K562 (cell line): ENCODE measurements around the gene LGALS9C.
"Not testable (repeated sequence)": the region's sequence is repeated elsewhere in the genome, so short reads cannot be mapped to it uniquely, and the experiment has no call there.

Experiments
- CREB1 ChIP-seq, 2 experiments: sonication (generic) in 1 of 2; formaldehyde crosslinking in 1 of 2; IDR thresholded peaks; 2 replicates each; pipeline versions ENCODE4 v1.6.1 to v1.8.0; 2012 to 2022; ENCODE audit warnings: inconsistent platforms in 1 of 2, mild to moderate bottlenecking in 1 of 2, missing genetic modification reagents in 1 of 2, moderate library complexity in 1 of 2
- CTCF ChIP-seq, 3 experiments: IDR thresholded peaks in 2 of 3; conservative IDR thresholded peaks in 1 of 3; 2 replicates each; pipeline ENCODE4 v1.5.1; 2011 to 2012; ENCODE audit warnings: low read length in 3 of 3, mild to moderate bottlenecking in 3 of 3, control low read depth in 2 of 3, improper control_type of control experiment in 1 of 3, inconsistent platforms in 1 of 3, low read depth in 1 of 3, mixed read lengths in 1 of 3, moderate library complexity in 1 of 3; ENCODE audit not compliant: insufficient read depth in 2 of 3
- EP300 ChIP-seq: IDR thresholded peaks from 2 replicates; pipeline ENCODE4 v1.6.1; 2012; ENCODE audit warnings: low read length, improper control_type of control experiment
- FIP1L1 ChIP-seq: fragments of 200-400 bp; formaldehyde crosslinking; IDR thresholded peaks from 2 replicates; pipeline ENCODE4 v1.6.1; 2018; ENCODE audit warnings: mild to moderate bottlenecking, low read depth, low read length; ENCODE audit not compliant: poor library complexity, severe bottlenecking
- GABPA ChIP-seq: fragments of 200-800 bp; sonication (Bioruptor generic); conservative IDR thresholded peaks from 2 replicates; pipeline ENCODE4 v1.6.1; 2016; ENCODE audit warnings: low read depth, missing genetic modification characterization, missing compliant biosample characterization
- MAFG ChIP-seq: fragments of 450-650 bp; conservative IDR thresholded peaks from 2 replicates; pipeline ENCODE4 v1.6.1; 2016; ENCODE audit warnings: missing genetic modification characterization, missing compliant biosample characterization
- MED1 ChIP-seq: sonication (generic); formaldehyde crosslinking; IDR thresholded peaks from 2 replicates; pipeline ENCODE4 v1.8.1; 2023; ENCODE audit warnings: missing genetic modification reagents, borderline replicate concordance
- POLR2A ChIP-seq: fragments of 450-650 bp; conservative IDR thresholded peaks from 2 replicates; pipeline ENCODE4 v1.6.1; 2016
- POLR2AphosphoS5 ChIP-seq: IDR thresholded peaks from 2 replicates; pipeline ENCODE4 v1.6.1; 2011; ENCODE audit warnings: mild to moderate bottlenecking, low read depth, low read length, moderate library complexity; ENCODE audit not compliant: control insufficient read depth, insufficient read depth
- SMAD4 ChIP-seq: fragments of 250-450 bp; sonication (Bioruptor Pico); conservative IDR thresholded peaks from 2 replicates; pipeline ENCODE4 v1.8.0; 2021; ENCODE audit warnings: inconsistent platforms, mild to moderate bottlenecking, moderate library complexity
- TAF1 ChIP-seq: IDR thresholded peaks from 2 replicates; pipeline ENCODE4 v1.6.1; 2011; ENCODE audit warnings: mild to moderate bottlenecking, low read length, moderate library complexity; ENCODE audit not compliant: insufficient read depth, control insufficient read depth, severe bottlenecking; ENCODE audit errors: extremely low read depth
- TSHZ1 ChIP-seq: fragments of 250-450 bp; sonication (Bioruptor Pico); IDR thresholded peaks from 2 replicates; pipeline ENCODE4 v1.4.0; 2020; ENCODE audit warnings: mild to moderate bottlenecking, moderate library complexity
- ZNF124 ChIP-seq: sonication (generic); formaldehyde crosslinking; IDR thresholded peaks from 2 replicates; pipeline ENCODE4 v1.8.1; 2022; ENCODE audit warnings: missing genetic modification reagents

GRCh38 chr17:18542907-18543306 lies 66.3 kb downstream of the LGALS9C start:
- not testable (repeated sequence) for TF ChIP-seq MED1 (CRISPR knock-in tag); FIP1L1; GABPA (tag); POLR2A; SMAD4 (CRISPR knock-in tag); MAFG; CREB1 (IDR thresholded peaks at IDR 0.05); CREB1 (CRISPR knock-in tag; IDR thresholded peaks at IDR 0.05); EP300; TAF1; ZNF124 (CRISPR knock-in tag); CTCF (IDR thresholded peaks at IDR 0.05 in 2 of 3, conservative IDR thresholded peaks at IDR 0.05 in 1 of 3; ENCODE audit: insufficient read depth in 2 of 3, low read depth in 1 of 3, low read length in 3 of 3); POLR2AphosphoS5; TSHZ1 (CRISPR knock-in tag)
